Left ventricle myocardium inferior (tissue), 1 donor: ENCODE results near the gene ST3GAL5. TPM values are rescaled to one million over a fixed set of nuclear protein-coding genes. Genes with fewer than 3 reads are reported as not detected.

Source experiments
- DNase-seq: peaks from one replicate; pipeline ENCODE4 v3.0.0-alpha.2; 2020
- H3K27ac ChIP-seq: fragments of 200-600 bp; replicated peaks from 2 replicates; pipeline ENCODE4 v1.8.0; 2021
- H3K27me3 ChIP-seq: fragments of 200-600 bp; 2 replicates; pipeline ENCODE4 v1.8.0; 2021; ENCODE audit warnings: low read depth
- H3K36me3 ChIP-seq: fragments of 200-600 bp; 2 replicates; pipeline ENCODE4 v1.8.0; 2021
- H3K4me1 ChIP-seq: fragments of 200-600 bp; 2 replicates; pipeline ENCODE4 v1.8.0; 2021
- H3K4me3 ChIP-seq: fragments of 200-600 bp; 2 replicates; pipeline ENCODE4 v1.8.0; 2021; ENCODE audit warnings: mild to moderate bottlenecking, moderate library complexity
- H3K9me3 ChIP-seq: fragments of 200-600 bp; replicated peaks from 2 replicates; pipeline ENCODE4 v1.8.0; 2021
- intact Hi-C: fragments of 100-400 bp; cut with micrococcal nuclease; formaldehyde crosslinking; loops from one replicate; pipeline ENCODE4 v1.11.0; 2022
- total RNA-seq: library from RNA; stranded (reverse); fragmentation: NEBNext Ultra II Directional; extraction: Animal tissue kit (Norgen Biotek cat#: 25700); gene quantifications from one replicate; pipeline ENCODE4 v1.2.1, GENCODE V29; 2021
- TF ChIP-seq, protein P1 (sequence below): fragments of 200-600 bp; IDR thresholded peaks from 2 replicates; pipeline ENCODE4 v1.8.0; 2021; ENCODE audit warnings: antibody characterized with exemption, mild to moderate bottlenecking, borderline replicate concordance
- donor health status: DM: no; HTN: yes; CAD: no; lungs with severe emphysema.

Gene ST3GAL5
- total RNA-seq, 1 donor from 2014 or later, result 4.2 TPM

DNA sequence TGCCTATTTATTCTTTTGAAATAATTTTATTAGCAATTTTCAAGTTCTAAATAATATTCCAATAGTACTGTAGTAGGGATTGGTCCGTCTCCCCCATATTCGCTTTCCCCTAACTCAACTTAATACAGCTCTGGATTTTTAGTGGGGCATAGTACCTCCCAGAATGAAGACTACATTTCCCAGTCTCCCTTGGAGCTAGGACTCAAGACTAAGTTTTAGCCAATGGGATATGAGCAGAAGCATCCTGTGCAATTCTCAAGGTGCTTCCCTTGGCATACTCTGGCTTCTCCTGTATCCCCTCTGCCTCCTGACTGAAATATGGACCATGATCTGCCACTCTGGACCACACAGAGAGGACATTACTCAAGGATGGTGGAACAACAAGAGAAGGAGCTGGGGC lies 24.1 kb downstream of the ST3GAL5 start:
- H3K9me3 ChIP-seq, result no peaks in the 10 kb centered on the region
- no peaks in the 10 kb centered on the region for H3K4me1 ChIP-seq
- no peaks in the 10 kb centered on the region for H3K27me3 ChIP-seq
- TF ChIP-seq, protein P1, sequence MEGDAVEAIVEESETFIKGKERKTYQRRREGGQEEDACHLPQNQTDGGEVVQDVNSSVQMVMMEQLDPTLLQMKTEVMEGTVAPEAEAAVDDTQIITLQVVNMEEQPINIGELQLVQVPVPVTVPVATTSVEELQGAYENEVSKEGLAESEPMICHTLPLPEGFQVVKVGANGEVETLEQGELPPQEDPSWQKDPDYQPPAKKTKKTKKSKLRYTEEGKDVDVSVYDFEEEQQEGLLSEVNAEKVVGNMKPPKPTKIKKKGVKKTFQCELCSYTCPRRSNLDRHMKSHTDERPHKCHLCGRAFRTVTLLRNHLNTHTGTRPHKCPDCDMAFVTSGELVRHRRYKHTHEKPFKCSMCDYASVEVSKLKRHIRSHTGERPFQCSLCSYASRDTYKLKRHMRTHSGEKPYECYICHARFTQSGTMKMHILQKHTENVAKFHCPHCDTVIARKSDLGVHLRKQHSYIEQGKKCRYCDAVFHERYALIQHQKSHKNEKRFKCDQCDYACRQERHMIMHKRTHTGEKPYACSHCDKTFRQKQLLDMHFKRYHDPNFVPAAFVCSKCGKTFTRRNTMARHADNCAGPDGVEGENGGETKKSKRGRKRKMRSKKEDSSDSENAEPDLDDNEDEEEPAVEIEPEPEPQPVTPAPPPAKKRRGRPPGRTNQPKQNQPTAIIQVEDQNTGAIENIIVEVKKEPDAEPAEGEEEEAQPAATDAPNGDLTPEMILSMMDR, result no peak
- H3K36me3 ChIP-seq, result peaks cover 9% of the 10 kb centered on the region
- intact Hi-C loops, result no loop called here
- no peak overlapping the region for H3K4me3 ChIP-seq
- no peak for DNase-seq
- no peak overlapping the region for H3K27ac ChIP-seq

DNA sequence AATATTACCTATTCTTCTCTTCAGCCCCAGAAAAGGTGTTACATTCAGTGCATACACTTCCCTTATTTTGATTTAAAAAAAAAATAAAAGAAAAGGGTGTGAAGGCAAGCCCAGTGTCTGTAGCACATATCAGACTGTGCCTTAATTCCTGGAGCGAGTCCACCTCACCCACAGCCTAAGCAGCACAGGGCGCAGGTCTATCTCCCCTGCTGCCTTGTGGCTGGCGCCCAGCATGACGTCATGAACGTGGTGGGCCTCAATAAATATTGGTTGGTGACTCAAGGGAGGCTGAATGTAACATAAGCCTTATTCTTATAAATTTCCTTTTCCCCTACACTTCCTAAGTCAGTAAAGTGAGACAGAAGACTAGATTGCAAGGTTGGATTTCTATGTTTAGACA lies 26.4 kb downstream of the ST3GAL5 start:
- TF ChIP-seq, protein P1, result no peak
- H3K4me1 ChIP-seq, result no peaks in the 10 kb centered on the region
- H3K4me3 ChIP-seq, result no peak overlapping the region
- peaks cover 11% of the 10 kb centered on the region for H3K36me3 ChIP-seq
- H3K9me3 ChIP-seq, result no peaks in the 10 kb centered on the region
- DNase-seq, result no peak
- H3K27me3 ChIP-seq, result no peaks in the 10 kb centered on the region
- intact Hi-C loops, result no loop called here
- H3K27ac ChIP-seq, result no peak overlapping the region

DNA sequence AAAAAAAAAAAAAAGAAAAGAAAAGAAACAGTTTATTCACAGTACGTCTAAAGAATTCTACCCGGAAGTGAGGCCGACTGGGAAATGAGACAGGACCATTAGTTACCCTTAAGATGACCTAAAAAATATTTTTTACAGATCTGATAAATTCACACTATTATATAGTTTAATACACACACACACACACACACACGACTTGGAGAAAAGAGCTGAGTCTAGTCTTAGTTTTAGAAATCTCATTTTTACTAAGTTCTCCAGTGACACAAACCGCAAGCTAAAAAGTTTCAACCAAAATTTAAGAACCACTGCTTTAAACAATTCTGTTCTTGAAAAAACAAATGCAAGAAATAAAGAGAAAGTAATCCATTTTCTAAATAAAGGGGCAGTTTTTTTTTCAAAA lies 27.1 kb downstream of the ST3GAL5 start:
- intact Hi-C loops, result no loop called here
- Histone ChIP-seq H3K4me3 (no peak overlapping the region), H3K4me1 (no peaks in the 10 kb centered on the region), H3K27ac (no peak overlapping the region), H3K27me3 (no peaks in the 10 kb centered on the region), H3K9me3 (no peaks in the 10 kb centered on the region), H3K36me3 (peaks cover 11% of the 10 kb centered on the region)
- TF ChIP-seq, protein P1, result no peak
- no peak for DNase-seq

DNA sequence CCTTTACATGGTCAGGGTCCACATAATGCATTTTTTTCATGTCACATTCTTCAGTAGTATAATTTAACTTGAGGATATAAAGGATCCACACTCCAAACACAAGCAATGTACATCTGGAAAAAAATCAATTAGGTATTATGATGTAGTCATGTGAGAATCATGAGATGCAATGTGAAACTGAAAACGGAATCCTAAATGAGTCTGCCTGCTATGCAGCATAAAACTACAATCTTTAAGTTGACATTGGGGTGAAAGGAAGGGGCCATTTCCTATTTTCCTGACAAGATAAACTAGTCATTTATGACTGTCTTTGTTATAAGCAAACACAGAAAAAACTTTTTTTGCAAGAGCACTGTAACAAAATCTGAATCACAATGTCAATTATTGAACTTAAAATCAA lies 27.6 kb downstream of the ST3GAL5 start:
- H3K4me1 ChIP-seq, result no peaks in the 10 kb centered on the region
- intact Hi-C loops, result no loop called here
- H3K27ac ChIP-seq, result no peak overlapping the region
- H3K36me3 ChIP-seq, result peaks cover 11% of the 10 kb centered on the region
- no peak for DNase-seq
- H3K9me3 ChIP-seq, result no peaks in the 10 kb centered on the region
- H3K27me3 ChIP-seq, result no peaks in the 10 kb centered on the region
- H3K4me3 ChIP-seq, result no peak overlapping the region
- TF ChIP-seq, protein P1, result no peak

DNA sequence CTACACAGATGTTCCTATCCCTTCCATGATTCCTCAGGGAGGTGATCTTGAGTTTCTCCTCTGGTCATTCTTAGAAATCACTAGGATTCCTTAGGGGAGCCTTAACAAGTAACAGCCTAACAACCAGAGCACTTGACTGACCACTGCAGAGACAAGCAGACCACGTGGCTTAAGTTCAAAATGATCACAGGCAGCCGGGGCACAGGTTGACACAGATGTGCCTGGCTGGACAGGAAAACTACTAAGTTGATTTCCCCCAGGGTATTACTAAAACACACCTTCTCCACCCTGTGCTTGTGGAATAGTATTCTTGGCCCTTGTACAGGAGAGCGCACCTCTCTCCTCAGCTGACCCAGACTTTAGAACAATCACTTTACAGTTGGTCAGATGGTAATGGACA lies 29.9 kb downstream of the ST3GAL5 start:
- intact Hi-C loops, result no loop called here
- TF ChIP-seq, protein P1, result no peak

DNA sequence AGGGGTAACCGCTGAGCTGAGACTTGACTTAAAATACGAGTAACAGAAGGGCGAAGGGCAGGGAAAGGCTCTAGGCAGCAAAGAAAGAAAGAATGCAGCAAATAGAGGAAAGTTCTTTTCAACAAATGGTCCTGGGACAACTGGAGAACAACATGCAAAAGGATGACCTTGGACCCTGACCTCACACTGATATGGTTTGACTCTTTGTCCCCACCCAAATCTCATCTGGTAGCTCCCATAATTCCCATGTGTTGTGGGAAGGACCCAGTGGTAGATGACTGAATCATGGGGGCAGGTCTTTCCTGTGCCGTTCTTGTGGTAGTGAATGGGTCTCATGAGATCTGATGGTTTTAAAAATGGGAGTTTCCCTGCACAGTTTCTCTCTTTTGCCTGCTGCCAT lies 33.9 kb downstream of the ST3GAL5 start:
- TF ChIP-seq, protein P1, result no peak
- H3K27ac ChIP-seq, result no peak overlapping the region
- no peaks in the 10 kb centered on the region for H3K9me3 ChIP-seq
- intact Hi-C loops, result no loop called here
- H3K4me3 ChIP-seq, result no peak overlapping the region
- peaks cover 25% of the 10 kb centered on the region for H3K36me3 ChIP-seq
- no peaks in the 10 kb centered on the region for H3K27me3 ChIP-seq
- peaks cover 20% of the 10 kb centered on the region for H3K4me1 ChIP-seq
- no peak for DNase-seq

More for the DNA sequence above, 29.9 kb downstream of the ST3GAL5 start:
- peaks cover 4% of the 10 kb centered on the region for H3K4me1 ChIP-seq
- no peak overlapping the region for H3K4me3 ChIP-seq
- H3K27ac ChIP-seq, result no peak overlapping the region
- no peaks in the 10 kb centered on the region for H3K27me3 ChIP-seq
- no peak for DNase-seq
- H3K36me3 ChIP-seq, result peaks cover 20% of the 10 kb centered on the region
- no peaks in the 10 kb centered on the region for H3K9me3 ChIP-seq
